Medulla oblongata (tissue), 1 donor: ENCODE results near the gene RBFOX2.

ENCODE experiments used
- DNase-seq: peaks from one replicate; pipeline ENCODE4 v3.0.0-alpha.2; 2015; ENCODE audit errors: extremely low spot score

The RBFOX2 gene

GRCh38 chr22:35736701-35737100, 291.9 kb downstream of the RBFOX2 start:
- no peak for DNase-seq

- DNase-seq, result no peak
Observed at GRCh38 chr22:35736166-35736565, 292.5 kb downstream of the RBFOX2 start.

- no peak for DNase-seq
Observed at GRCh38 chr22:35735542-35735941, 293.1 kb downstream of the RBFOX2 start.

GRCh38 chr22:35734517-35734827, 294.2 kb downstream of the RBFOX2 start:
- no peak for DNase-seq

GRCh38 chr22:35733791-35734516, 294.7 kb downstream of the RBFOX2 start:
- DNase-seq, result no peak

- no peak for DNase-seq
Observed at GRCh38 chr22:35733036-35733435, 295.6 kb downstream of the RBFOX2 start.

GRCh38 chr22:35732116-35732515, 296.5 kb downstream of the RBFOX2 start:
- no peak for DNase-seq

GRCh38 chr22:35731321-35731720, 297.3 kb downstream of the RBFOX2 start:
- DNase-seq, result no peak

GRCh38 chr22:35729309-35729698, 299.3 kb downstream of the RBFOX2 start:
- no peak for DNase-seq

GRCh38 chr22:35728639-35729308, 299.9 kb downstream of the RBFOX2 start:
- no peak for DNase-seq

- DNase-seq, result no peak
Observed at GRCh38 chr22:35727436-35727835, 301.2 kb downstream of the RBFOX2 start.

- DNase-seq, result no peak
Observed at GRCh38 chr22:35726933-35727332, 301.7 kb downstream of the RBFOX2 start.

GRCh38 chr22:35726398-35726797, 302.2 kb downstream of the RBFOX2 start:
- no peak for DNase-seq

GRCh38 chr22:35725521-35725920, 303.1 kb downstream of the RBFOX2 start:
- no peak for DNase-seq

- DNase-seq, result no peak
Observed at GRCh38 chr22:35721960-35722359, 306.7 kb downstream of the RBFOX2 start.

- no peak for DNase-seq
Observed at GRCh38 chr22:35719212-35719875, 309.3 kb downstream of the RBFOX2 start.

- DNase-seq, result no peak
Observed at GRCh38 chr22:35717572-35717971, 311.1 kb downstream of the RBFOX2 start, which contains the start of gene APOL5. TSS of gene APOL5 (plus strand) at chr22:35717872. CDS start at chr22:35717872, 0 bp downstream.

- DNase-seq, result no peak
Observed at GRCh38 chr22:35712672-35713071, 316.0 kb downstream of the RBFOX2 start.

- no peak for DNase-seq
Observed at GRCh38 chr22:35711336-35711735, 317.3 kb downstream of the RBFOX2 start.

GRCh38 chr22:35708917-35709316, 319.7 kb downstream of the RBFOX2 start:
- no peak for DNase-seq

- DNase-seq, result no peak
Observed at GRCh38 chr22:35708453-35708852, 320.2 kb downstream of the RBFOX2 start.

- no peak for DNase-seq
Observed at GRCh38 chr22:35705141-35705540, 323.5 kb downstream of the RBFOX2 start.
